DOHH2 (cell line): ENCODE results near the gene RPL35.

Experiments
- H3F3A ChIP-seq: fragments of 200-600 bp; sonication (generic), shearing (Covaris generic); 2 replicates; pipeline ENCODE4 v1.6.0; 2016; ENCODE audit warnings: antibody characterized with exemption, mild to moderate bottlenecking; ENCODE audit not compliant: control insufficient read depth, insufficient read depth
- H3K27ac ChIP-seq: fragments of 200-600 bp; sonication (generic); 2 replicates; pipeline ENCODE4 v1.5.1; 2014; ENCODE audit warnings: low read depth, mild to moderate bottlenecking, low read length, moderate library complexity
- H3K27me3 ChIP-seq: fragments of 200-600 bp; sonication (generic); 2 replicates; pipeline ENCODE4 v1.6.1; 2014; ENCODE audit warnings: mild to moderate bottlenecking, low read length, mixed read lengths; ENCODE audit not compliant: control insufficient read depth
- H3K36me3 ChIP-seq: fragments of 200-600 bp; sonication (generic); 2 replicates; pipeline ENCODE4 v1.6.1; 2014; ENCODE audit warnings: mild to moderate bottlenecking, low read length, moderate library complexity, mixed read lengths; ENCODE audit not compliant: control insufficient read depth
- H3K4me1 ChIP-seq: fragments of 200-600 bp; sonication (generic); 2 replicates; pipeline ENCODE4 v1.6.1; 2014; ENCODE audit warnings: mild to moderate bottlenecking, low read length, mixed read lengths; ENCODE audit not compliant: control insufficient read depth
- H3K4me2 ChIP-seq: fragments of 200-600 bp; sonication (generic); 2 replicates; pipeline ENCODE4 v1.6.0; 2014; ENCODE audit warnings: mild to moderate bottlenecking, low read length, moderate library complexity
- H3K4me3 ChIP-seq: fragments of 200-600 bp; sonication (generic); 2 replicates; pipeline ENCODE4 v1.5.1; 2014; ENCODE audit warnings: mild to moderate bottlenecking, low read length, mixed read lengths
- H3K79me2 ChIP-seq: fragments of 200-600 bp; sonication (generic); 2 replicates; pipeline ENCODE4 v1.6.1; 2014; ENCODE audit warnings: mild to moderate bottlenecking, low read length, mixed read lengths; ENCODE audit not compliant: control insufficient read depth
- H3K9me2 ChIP-seq: fragments of 200-600 bp; sonication (generic); replicated peaks from 2 replicates; pipeline ENCODE4 v1.6.1; 2014; ENCODE audit warnings: mild to moderate bottlenecking, low read length, mixed read lengths; ENCODE audit not compliant: control insufficient read depth
- H3K9me3 ChIP-seq: fragments of 200-600 bp; sonication (generic); 2 replicates; pipeline ENCODE4 v1.6.1; 2014; ENCODE audit warnings: antibody characterized with exemption, low read length, mixed read lengths; ENCODE audit not compliant: control insufficient read depth, insufficient read depth
- H4K20me1 ChIP-seq: fragments of 200-600 bp; sonication (generic); 2 replicates; pipeline ENCODE4 v1.6.0; 2014; ENCODE audit warnings: low read depth, mild to moderate bottlenecking, antibody characterized with exemption, low read length, moderate library complexity; ENCODE audit not compliant: control insufficient read depth, insufficient read depth
- EZH2phosphoT487 ChIP-seq: fragments of 200-600 bp; sonication (generic); IDR thresholded peaks from 2 replicates; pipeline ENCODE4 v1.6.1; 2017; ENCODE audit warnings: borderline replicate concordance, mild to moderate bottlenecking, antibody characterized with exemption, low read length, moderate library complexity, mixed read lengths
- TF ChIP-seq, protein P1 (sequence below): fragments of 200-600 bp; sonication (generic); IDR thresholded peaks from one replicate; pipeline ENCODE4 v1.5.1; 2014; ENCODE audit warnings: antibody characterized with exemption, mild to moderate bottlenecking, low read depth, low read length; ENCODE audit not compliant: poor library complexity, severe bottlenecking

Gene RPL35

DNA sequence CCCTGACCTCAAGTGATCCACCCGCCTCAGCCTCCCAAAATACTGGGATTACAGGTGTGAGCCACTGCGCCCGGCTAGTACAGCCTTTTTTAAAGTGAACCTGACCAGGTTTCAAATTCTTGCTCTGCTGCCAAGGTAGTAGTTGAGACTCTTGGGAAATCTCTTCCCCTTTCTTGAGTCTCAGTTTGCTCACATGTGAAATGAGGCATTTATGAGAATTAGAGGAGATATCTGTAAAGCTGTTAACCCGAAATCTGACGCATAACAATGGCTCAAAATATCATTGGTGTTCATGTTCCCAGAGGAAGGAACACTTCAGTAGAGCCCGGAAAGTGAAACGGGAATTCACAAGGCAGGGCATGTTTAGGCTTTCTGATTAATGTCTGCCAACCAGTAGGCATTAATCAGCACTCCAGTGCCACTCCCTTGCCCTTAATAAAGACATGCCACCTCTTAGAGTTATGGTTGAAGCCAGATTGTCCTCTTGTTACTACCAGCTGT lies 1.7 kb upstream of the RPL35 start:
- peak overlapping the region; percentile 77 for H3K4me3 ChIP-seq
- H3K27ac ChIP-seq, result no peak overlapping the region
- peaks cover 39% of the 10 kb centered on the region for H3K36me3 ChIP-seq
- H3F3A ChIP-seq, result peaks cover 32% of the 10 kb centered on the region
- peaks cover 52% of the 10 kb centered on the region for H3K79me2 ChIP-seq
- no peaks in the 10 kb centered on the region for H3K27me3 ChIP-seq
- peaks cover 41% of the 10 kb centered on the region for H3K4me1 ChIP-seq
- H3K9me3 ChIP-seq, result no peaks in the 10 kb centered on the region
- H3K4me2 ChIP-seq, result peak overlapping the region; percentile 61
- no peak for TF ChIP-seq EZH2phosphoT487
- TF ChIP-seq, protein P1, sequence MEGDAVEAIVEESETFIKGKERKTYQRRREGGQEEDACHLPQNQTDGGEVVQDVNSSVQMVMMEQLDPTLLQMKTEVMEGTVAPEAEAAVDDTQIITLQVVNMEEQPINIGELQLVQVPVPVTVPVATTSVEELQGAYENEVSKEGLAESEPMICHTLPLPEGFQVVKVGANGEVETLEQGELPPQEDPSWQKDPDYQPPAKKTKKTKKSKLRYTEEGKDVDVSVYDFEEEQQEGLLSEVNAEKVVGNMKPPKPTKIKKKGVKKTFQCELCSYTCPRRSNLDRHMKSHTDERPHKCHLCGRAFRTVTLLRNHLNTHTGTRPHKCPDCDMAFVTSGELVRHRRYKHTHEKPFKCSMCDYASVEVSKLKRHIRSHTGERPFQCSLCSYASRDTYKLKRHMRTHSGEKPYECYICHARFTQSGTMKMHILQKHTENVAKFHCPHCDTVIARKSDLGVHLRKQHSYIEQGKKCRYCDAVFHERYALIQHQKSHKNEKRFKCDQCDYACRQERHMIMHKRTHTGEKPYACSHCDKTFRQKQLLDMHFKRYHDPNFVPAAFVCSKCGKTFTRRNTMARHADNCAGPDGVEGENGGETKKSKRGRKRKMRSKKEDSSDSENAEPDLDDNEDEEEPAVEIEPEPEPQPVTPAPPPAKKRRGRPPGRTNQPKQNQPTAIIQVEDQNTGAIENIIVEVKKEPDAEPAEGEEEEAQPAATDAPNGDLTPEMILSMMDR, result no peak
- no peaks in the 10 kb centered on the region for H3K9me2 ChIP-seq
- peaks cover 27% of the 10 kb centered on the region for H4K20me1 ChIP-seq

DNA sequence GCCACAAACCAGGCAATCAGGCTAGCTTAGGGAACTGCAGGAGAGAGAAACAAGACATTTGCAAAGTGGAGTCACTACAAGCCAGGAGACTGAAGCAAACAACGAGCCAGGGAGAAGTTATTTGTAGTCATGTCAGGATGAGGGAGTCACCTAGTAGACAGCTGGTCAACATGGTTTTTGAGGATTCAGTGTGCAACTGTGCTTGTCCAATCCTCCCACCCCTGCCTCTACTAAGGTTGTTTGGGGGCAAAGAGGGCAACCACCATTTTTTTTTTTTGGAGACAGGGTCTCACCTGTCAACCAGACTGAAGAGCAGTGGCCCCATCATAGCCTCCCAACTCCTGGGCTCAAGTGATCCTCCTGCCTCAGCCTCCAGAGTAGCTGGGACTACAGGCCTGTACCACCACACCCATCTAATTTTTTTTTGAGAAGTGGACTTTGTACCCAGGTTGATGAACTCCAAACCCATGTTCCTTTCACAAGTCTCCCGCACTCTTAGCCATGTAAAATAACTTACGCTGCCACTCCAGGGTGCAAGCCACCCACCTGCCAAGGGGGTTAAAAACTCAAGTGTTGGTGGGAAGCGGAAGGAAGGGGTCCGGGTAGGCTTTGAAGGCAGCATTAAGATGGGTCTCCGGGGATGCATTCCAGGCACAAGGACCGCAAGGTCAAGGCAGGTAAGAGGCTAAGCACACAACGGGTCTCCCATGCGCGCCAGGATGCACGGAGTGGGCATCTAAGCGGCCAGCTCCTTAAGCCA lies 995 bp downstream of the RPL35 start:
- no peaks in the 10 kb centered on the region for H3K27me3 ChIP-seq
- H3K36me3 ChIP-seq, result peaks cover 57% of the 10 kb centered on the region
- H3K9me2 ChIP-seq, result no peaks in the 10 kb centered on the region
- peak overlapping the region; percentile 76 for H3K4me2 ChIP-seq
- TF ChIP-seq EZH2phosphoT487, result no peak
- TF ChIP-seq, protein P1, result no peak
- H3K27ac ChIP-seq, result peak overlapping the region; percentile 79
- H3K4me3 ChIP-seq, result peak overlapping the region; percentile 77
- H3F3A ChIP-seq, result peaks cover 47% of the 10 kb centered on the region
- no peaks in the 10 kb centered on the region for H3K9me3 ChIP-seq
- H3K4me1 ChIP-seq, result peaks cover 28% of the 10 kb centered on the region
- peaks cover 41% of the 10 kb centered on the region for H3K79me2 ChIP-seq
- H4K20me1 ChIP-seq, result peaks cover 35% of the 10 kb centered on the region

DNA sequence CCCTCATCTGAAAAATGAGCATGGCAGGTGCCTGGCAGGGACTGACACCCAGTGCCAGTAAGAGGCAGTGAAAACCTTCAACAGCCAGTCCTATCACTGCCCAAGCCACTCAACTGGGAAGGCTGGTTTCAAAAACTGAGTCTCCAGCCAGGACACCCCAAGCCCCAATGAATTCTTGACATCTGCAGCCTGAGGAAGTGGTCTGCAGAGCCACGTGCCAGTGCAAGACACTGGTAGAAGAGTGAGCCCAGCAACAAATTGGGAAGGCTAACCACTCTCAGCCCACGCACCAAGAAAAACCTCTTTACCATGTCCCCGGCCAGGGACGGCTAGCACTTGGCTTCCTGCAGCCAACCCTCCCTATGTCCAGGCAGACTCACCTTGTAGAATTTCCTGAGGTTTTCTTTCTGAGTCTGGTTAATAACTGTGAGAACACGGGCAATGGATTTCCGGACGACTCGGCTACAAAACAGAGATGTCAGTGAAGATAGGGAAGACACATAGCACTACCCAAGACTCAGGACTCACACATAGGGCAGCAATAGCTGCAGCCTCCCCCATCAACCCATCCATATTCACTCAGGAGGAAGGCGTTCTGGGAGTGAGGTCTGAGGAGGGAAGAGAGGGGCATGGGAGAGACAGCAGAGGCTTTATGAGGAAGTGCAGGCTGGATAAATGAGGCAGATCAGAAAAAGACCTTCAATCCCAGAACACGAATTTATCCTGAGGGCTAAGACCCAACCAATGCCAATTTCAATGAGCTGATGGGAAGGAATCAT lies 1.8 kb downstream of the RPL35 start:
- Histone ChIP-seq H3F3A (peaks cover 55% of the 10 kb centered on the region), H3K4me2 (peak overlapping the region; percentile 76), H3K9me2 (no peaks in the 10 kb centered on the region), H3K27me3 (no peaks in the 10 kb centered on the region), H3K79me2 (peaks cover 41% of the 10 kb centered on the region), H3K4me3 (peak overlapping the region; percentile 77), H3K9me3 (no peaks in the 10 kb centered on the region), H4K20me1 (peaks cover 39% of the 10 kb centered on the region), H3K36me3 (peaks cover 57% of the 10 kb centered on the region), H3K4me1 (peaks cover 28% of the 10 kb centered on the region), H3K27ac (no peak overlapping the region)
- TF ChIP-seq, protein P1, result no peak
- TF ChIP-seq EZH2phosphoT487, result no peak
